GM23338 (cell line): Measurements from ENCODE around the gene CTDP1.

Source experiments
- CREB1 ChIP-seq: fragments of 250-450 bp; sonication (Bioruptor Pico); IDR thresholded peaks from 2 replicates; pipeline ENCODE4 v1.5.0; 2020; ENCODE audit warnings: low read depth, mild to moderate bottlenecking, moderate library complexity
- CTCF ChIP-seq, 2 experiments: fragments of 200-600 bp in 1 of 2; sonication (generic) in 1 of 2; conservative IDR thresholded peaks; 2 replicates each; pipeline versions ENCODE4 v1.5.1 to v1.6.1; 2016 to 2017; ENCODE audit warnings: antibody characterized with exemption in 2 of 2, low read depth in 2 of 2, mild to moderate bottlenecking in 2 of 2, moderate library complexity in 1 of 2
- EZH2 ChIP-seq: fragments of 200-600 bp; sonication (generic); IDR thresholded peaks from one replicate; pipeline ENCODE4 v1.8.0; 2017; ENCODE audit warnings: antibody characterized with exemption, mild to moderate bottlenecking, low read depth; ENCODE audit not compliant: unreplicated experiment
- EZH2phosphoT487 ChIP-seq: fragments of 200-600 bp; sonication (generic); IDR thresholded peaks from one replicate; pipeline ENCODE4 v1.8.1; 2018; ENCODE audit warnings: antibody characterized with exemption; ENCODE audit not compliant: unreplicated experiment
- POLR2AphosphoS5 ChIP-seq: IDR thresholded peaks from 2 replicates; pipeline ENCODE4 v1.6.1; 2016; ENCODE audit warnings: antibody characterized with exemption, low read depth
- REST ChIP-seq: IDR thresholded peaks from one replicate; pipeline ENCODE4 v1.6.1; 2018; ENCODE audit warnings: antibody characterized with exemption; ENCODE audit not compliant: unreplicated experiment
- STAT1 ChIP-seq: IDR thresholded peaks from one replicate; pipeline ENCODE4 v1.6.1; 2016; ENCODE audit warnings: antibody characterized with exemption; ENCODE audit not compliant: unreplicated experiment

GRCh38 chr18:79775441-79776221 lies 96.0 kb downstream of the CTDP1 start:
- TF ChIP-seq CREB1 (CRISPR knock-in tag), result no peak
- TF ChIP-seq CTCF (conservative IDR thresholded peaks at IDR 0.05; ENCODE audit: low read depth in 2 of 2), result no peak
- no peak for TF ChIP-seq REST
- no peak for TF ChIP-seq EZH2phosphoT487
- no peak for TF ChIP-seq EZH2
- TF ChIP-seq STAT1, result no peak
- TF ChIP-seq POLR2AphosphoS5, result no peak
